NCI-H2227 (cell line): ENCODE data around the gene MYBPC2.

Experiments used
- DNase-seq: peaks from one replicate; lab custom pipeline; 2025; ENCODE audit not compliant: unreplicated experiment; lab: John Stamatoyannopoulos, UW

Gene MYBPC2

DNA sequence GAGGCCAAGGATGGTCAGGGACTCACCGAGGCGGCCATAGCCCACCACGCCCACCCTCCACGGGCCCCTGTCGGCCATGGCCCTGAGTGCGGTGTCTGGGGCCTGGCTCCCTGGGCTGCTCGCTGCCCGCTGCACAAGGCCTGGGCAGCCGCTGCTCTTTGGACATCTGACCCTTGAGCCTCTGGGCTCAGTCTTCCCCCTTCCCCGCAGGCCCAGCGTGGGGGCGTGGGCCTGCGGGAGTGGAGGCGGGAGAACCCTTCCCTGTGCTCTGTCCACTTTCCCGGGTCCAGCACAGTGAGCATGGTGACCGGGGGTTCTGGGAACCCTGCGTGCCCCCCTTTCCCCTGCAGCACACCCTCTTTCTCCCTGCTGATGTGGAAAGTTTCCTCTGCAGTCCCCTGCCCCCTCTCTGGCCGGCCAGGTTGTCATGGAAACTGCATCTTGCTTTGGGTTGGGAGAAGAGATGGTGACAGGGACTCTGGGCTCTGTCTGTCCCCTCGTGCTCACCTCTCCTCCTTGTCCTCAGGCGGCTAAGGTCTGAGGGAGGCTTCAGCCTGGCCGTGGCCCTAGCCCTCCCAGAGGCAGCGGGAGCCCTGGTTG, 81.2 kb downstream of the MYBPC2 start, which contains the start of gene ASPDH:
TSS of gene ASPDH (minus strand) at position 168 of the 600 bp plus-strand sequence. CDS start at position 78, 90 bp downstream.
- DNase-seq, result peak; percentile 56

GRCh38 chr19:50514346-50515167, 81.9 kb downstream of the MYBPC2 start:
- peak; percentile 92 for DNase-seq

GRCh38 chr19:50515168-50515561, 82.5 kb downstream of the MYBPC2 start:
- no peak for DNase-seq
